HEK293 (cell line): ENCODE data around the gene CARD11.

Source experiments
- CTCF ChIA-PET: fragments of 350-600 bp; formaldehyde crosslinking; extraction: SDS; loops from one replicate; lab custom pipeline; 2021; ENCODE audit warnings: antibody characterized with exemption; lab: Yijun Ruan, JAX
- POLR2A ChIA-PET: fragments of 300-600 bp; formaldehyde crosslinking; extraction: SDS; loops from one replicate; lab custom pipeline; 2020; ENCODE audit warnings: antibody characterized with exemption, inconsistent platforms; lab: Yijun Ruan, JAX
- H3K27ac ChIP-seq: fragments of 200-500 bp; sonication (Bioruptor generic); 2 replicates; pipeline ENCODE4 v1.5.1; 2014; ENCODE audit warnings: low read depth, low read length, control low read depth, inconsistent platforms; ENCODE audit errors: extremely low read depth
- H3K36me3 ChIP-seq, 2 experiments: fragments of 200-500 bp in 1 of 2; sonication (Bioruptor generic) in 1 of 2; 1 replicate in 1 of 2; 2 replicates in 1 of 2; pipeline ENCODE4 v1.5.1; 2014 to 2017; ENCODE audit warnings: inconsistent platforms in 2 of 2, low read length in 2 of 2; ENCODE audit not compliant: control insufficient read depth in 2 of 2, insufficient read depth in 1 of 2
- H3K4me1 ChIP-seq: fragments of 200-500 bp; sonication (Bioruptor generic); 2 replicates; pipeline ENCODE4 v1.5.1; 2014; ENCODE audit warnings: mild to moderate bottlenecking, low read length, inconsistent platforms; ENCODE audit not compliant: control insufficient read depth, insufficient read depth
- H3K4me3 ChIP-seq: 2 replicates; pipeline ENCODE4 v1.5.1; 2011; ENCODE audit warnings: low read depth, mild to moderate bottlenecking, control low read depth, low read length, moderate library complexity
- H3K9me3 ChIP-seq: fragments of 200-500 bp; sonication (Bioruptor generic); 2 replicates; pipeline ENCODE4 v1.5.1; 2014; ENCODE audit warnings: low read depth, low read length, inconsistent platforms; ENCODE audit not compliant: control insufficient read depth, insufficient read depth
- GLIS2 ChIP-seq: fragments of 450-650 bp; formaldehyde crosslinking; IDR thresholded peaks from 2 replicates; pipeline ENCODE4 v1.5.1; 2016; ENCODE audit warnings: missing biosample characterization, missing genetic modification characterization
- SCRT1 ChIP-seq: fragments of 450-650 bp; formaldehyde crosslinking; IDR thresholded peaks from 2 replicates; pipeline ENCODE4 v1.5.1; 2016; ENCODE audit warnings: missing biosample characterization, missing genetic modification characterization, borderline replicate concordance
- YY2 ChIP-seq: fragments of 450-650 bp; formaldehyde crosslinking; IDR thresholded peaks from 2 replicates; pipeline ENCODE4 v1.5.1; 2016; ENCODE audit warnings: missing biosample characterization, missing genetic modification characterization
- ZNF114 ChIP-seq: fragments of 450-650 bp; formaldehyde crosslinking; IDR thresholded peaks from 2 replicates; pipeline ENCODE4 v1.5.0; 2017; ENCODE audit warnings: missing biosample characterization, missing genetic modification characterization
- ZNF140 ChIP-seq: fragments of 450-650 bp; formaldehyde crosslinking; IDR thresholded peaks from 2 replicates; pipeline ENCODE4 v1.5.1; 2016; ENCODE audit warnings: missing biosample characterization, missing genetic modification characterization
- ZNF2 ChIP-seq: fragments of 450-650 bp; formaldehyde crosslinking; IDR thresholded peaks from 2 replicates; pipeline ENCODE4 v1.5.1; 2016; ENCODE audit warnings: missing biosample characterization, missing genetic modification characterization
- ZNF335 ChIP-seq: fragments of 450-650 bp; formaldehyde crosslinking; conservative IDR thresholded peaks from 2 replicates; pipeline ENCODE4 v1.5.1; 2016; ENCODE audit warnings: missing biosample characterization, missing genetic modification characterization
- ZNF416 ChIP-seq: fragments of 450-650 bp; formaldehyde crosslinking; IDR thresholded peaks from 2 replicates; pipeline ENCODE4 v1.5.1; 2016; ENCODE audit warnings: missing biosample characterization, missing genetic modification characterization
- ZNF48 ChIP-seq: fragments of 450-650 bp; formaldehyde crosslinking; IDR thresholded peaks from 2 replicates; pipeline ENCODE4 v1.5.1; 2016; ENCODE audit warnings: missing biosample characterization, missing genetic modification characterization
- ZNF571 ChIP-seq: fragments of 450-650 bp; formaldehyde crosslinking; IDR thresholded peaks from 2 replicates; pipeline ENCODE4 v1.5.0; 2017; ENCODE audit warnings: missing biosample characterization, missing genetic modification characterization
- ZNF626 ChIP-seq: fragments of 450-650 bp; sonication (Bioruptor Pico); formaldehyde crosslinking; IDR thresholded peaks from 2 replicates; pipeline ENCODE4 v1.5.1; 2018; ENCODE audit warnings: missing biosample characterization, missing genetic modification characterization, inconsistent platforms
- ZNF654 ChIP-seq: fragments of 450-650 bp; formaldehyde crosslinking; IDR thresholded peaks from 2 replicates; pipeline ENCODE4 v1.5.1; 2016; ENCODE audit warnings: low read depth, missing biosample characterization, missing genetic modification characterization
- TF ChIP-seq, protein P1 (sequence below): fragments of 450-650 bp; formaldehyde crosslinking; IDR thresholded peaks from 2 replicates; pipeline ENCODE4 v1.5.1; 2017; ENCODE audit warnings: missing biosample characterization, missing genetic modification characterization
- TF ChIP-seq, protein P2 (sequence below): fragments of 450-650 bp; formaldehyde crosslinking; IDR thresholded peaks from 2 replicates; pipeline ENCODE4 v1.5.1; 2016; ENCODE audit warnings: missing biosample characterization, missing genetic modification characterization
- TF ChIP-seq, protein P3 (sequence below): fragments of 450-650 bp; formaldehyde crosslinking; IDR thresholded peaks from 2 replicates; pipeline ENCODE4 v1.5.1; 2016; ENCODE audit warnings: missing biosample characterization, missing genetic modification characterization
- TF ChIP-seq, protein P4 (sequence below): fragments of 450-650 bp; formaldehyde crosslinking; IDR thresholded peaks from 2 replicates; pipeline ENCODE4 v1.5.1; 2016; ENCODE audit warnings: missing biosample characterization, missing genetic modification characterization

CARD11 gene

DNA sequence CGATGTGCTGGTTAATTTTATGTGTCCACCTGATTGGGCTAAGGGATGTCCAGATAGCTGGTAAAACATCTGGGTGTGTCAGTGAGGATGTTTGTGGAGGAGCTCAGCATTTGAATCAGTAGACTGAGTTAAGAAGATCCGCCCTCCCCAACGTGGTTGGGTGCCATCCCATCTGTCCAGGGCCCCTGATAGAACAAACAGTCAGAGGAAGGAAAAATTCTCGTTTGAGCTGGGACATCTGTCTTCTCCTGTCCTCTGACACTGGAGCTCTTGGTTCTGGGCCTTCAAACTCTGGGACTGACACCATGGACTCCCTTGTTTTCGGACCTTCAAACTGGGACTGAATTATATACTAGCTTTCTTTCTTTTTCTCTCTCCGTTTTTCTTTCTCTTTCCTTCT lies 59.6 kb downstream of the CARD11 start:
- H3K4me3 ChIP-seq = no peak overlapping the region
- no peaks in the 10 kb centered on the region for H3K36me3 ChIP-seq
- POLR2A ChIA-PET = no interaction called here
- TF ChIP-seq ZNF48 = no peak
- TF ChIP-seq ZNF571 (tag by site-specific recombination) = no peak
- TF ChIP-seq ZNF2 (tag by site-specific recombination) = no peak
- TF ChIP-seq, protein P1, sequence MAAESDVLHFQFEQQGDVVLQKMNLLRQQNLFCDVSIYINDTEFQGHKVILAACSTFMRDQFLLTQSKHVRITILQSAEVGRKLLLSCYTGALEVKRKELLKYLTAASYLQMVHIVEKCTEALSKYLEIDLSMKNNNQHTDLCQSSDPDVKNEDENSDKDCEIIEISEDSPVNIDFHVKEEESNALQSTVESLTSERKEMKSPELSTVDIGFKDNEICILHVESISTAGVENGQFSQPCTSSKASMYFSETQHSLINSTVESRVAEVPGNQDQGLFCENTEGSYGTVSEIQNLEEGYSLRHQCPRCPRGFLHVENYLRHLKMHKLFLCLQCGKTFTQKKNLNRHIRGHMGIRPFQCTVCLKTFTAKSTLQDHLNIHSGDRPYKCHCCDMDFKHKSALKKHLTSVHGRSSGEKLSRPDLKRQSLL (tag by site-specific recombination) = no peak
- no peak for TF ChIP-seq YY2 (tag by site-specific recombination)
- no peak for TF ChIP-seq ZNF114
- H3K4me1 ChIP-seq = no peaks in the 10 kb centered on the region
- CTCF ChIA-PET = interaction anchor here (1.3 kb wide), 1 partner anchor 11 kb away, joined by 3 read pairs; no protein-coding TSS in a partner anchor
- H3K27ac ChIP-seq = no peak overlapping the region
- no peaks in the 10 kb centered on the region for H3K9me3 ChIP-seq

DNA sequence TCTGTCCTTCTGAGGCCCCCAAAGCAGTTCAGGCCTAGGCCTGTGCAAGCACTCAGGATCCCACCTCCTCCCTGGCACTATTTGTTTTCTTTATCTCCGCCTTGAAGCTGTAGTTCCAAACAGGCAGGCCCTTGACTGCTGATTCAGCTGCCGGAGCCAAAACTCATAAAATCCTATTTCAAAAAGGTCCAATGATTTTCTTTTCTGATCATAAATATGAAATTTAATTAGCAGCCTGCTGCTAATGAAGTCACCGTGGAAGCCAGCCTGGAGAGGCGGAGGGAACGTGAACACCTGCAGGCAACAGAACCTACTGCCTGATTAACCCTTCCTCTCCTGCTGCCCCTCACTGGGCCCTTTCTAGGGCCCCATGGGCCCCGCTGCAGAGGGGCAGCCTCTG lies 60.1 kb downstream of the CARD11 start:
- POLR2A ChIA-PET = no interaction called here
- Histone ChIP-seq H3K36me3 (no peaks in the 10 kb centered on the region), H3K9me3 (no peaks in the 10 kb centered on the region), H3K4me3 (no peak overlapping the region), H3K27ac (no peak overlapping the region), H3K4me1 (no peaks in the 10 kb centered on the region)
- no peak for TF ChIP-seq ZNF140 (tag by site-specific recombination)
- TF ChIP-seq ZNF335 = peak; percentile 35; the same call in 1 of the 2 replicates
- CTCF ChIA-PET = interaction anchor here (1.3 kb wide), 1 partner anchor 10 kb away, joined by 3 read pairs; no protein-coding TSS in a partner anchor

DNA sequence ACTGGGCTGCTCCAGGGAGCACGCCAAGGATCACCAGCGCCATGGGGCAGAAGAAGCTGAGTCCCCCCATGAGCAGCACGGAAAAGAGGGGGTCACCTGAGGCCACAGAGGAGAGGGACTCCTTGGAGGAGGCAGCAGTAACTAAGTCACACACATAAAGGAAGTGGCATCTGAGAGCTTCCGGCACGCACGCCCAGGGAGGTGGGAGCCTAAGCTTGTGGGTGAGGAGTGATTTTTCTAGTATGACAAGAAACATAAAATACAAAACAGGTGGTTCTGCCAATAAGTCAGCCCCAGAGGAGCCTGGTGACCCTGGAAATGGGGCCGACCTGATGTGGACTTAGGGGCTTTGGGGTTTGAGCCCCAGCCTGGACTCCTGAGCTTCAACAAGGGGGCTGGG lies 60.8 kb downstream of the CARD11 start:
- CTCF ChIA-PET = no interaction called here
- Histone ChIP-seq H3K4me1 (no peaks in the 10 kb centered on the region), H3K4me3 (no peak overlapping the region), H3K27ac (no peak overlapping the region), H3K9me3 (no peaks in the 10 kb centered on the region), H3K36me3 (no peaks in the 10 kb centered on the region)
- POLR2A ChIA-PET = no interaction called here
- TF ChIP-seq ZNF654 (tag by site-specific recombination) (no peak), ZNF416 (tag by site-specific recombination) (no peak), ZNF626 (tag by site-specific recombination) (no peak), GLIS2 (tag by site-specific recombination) (no peak)
- TF ChIP-seq, protein P2, sequence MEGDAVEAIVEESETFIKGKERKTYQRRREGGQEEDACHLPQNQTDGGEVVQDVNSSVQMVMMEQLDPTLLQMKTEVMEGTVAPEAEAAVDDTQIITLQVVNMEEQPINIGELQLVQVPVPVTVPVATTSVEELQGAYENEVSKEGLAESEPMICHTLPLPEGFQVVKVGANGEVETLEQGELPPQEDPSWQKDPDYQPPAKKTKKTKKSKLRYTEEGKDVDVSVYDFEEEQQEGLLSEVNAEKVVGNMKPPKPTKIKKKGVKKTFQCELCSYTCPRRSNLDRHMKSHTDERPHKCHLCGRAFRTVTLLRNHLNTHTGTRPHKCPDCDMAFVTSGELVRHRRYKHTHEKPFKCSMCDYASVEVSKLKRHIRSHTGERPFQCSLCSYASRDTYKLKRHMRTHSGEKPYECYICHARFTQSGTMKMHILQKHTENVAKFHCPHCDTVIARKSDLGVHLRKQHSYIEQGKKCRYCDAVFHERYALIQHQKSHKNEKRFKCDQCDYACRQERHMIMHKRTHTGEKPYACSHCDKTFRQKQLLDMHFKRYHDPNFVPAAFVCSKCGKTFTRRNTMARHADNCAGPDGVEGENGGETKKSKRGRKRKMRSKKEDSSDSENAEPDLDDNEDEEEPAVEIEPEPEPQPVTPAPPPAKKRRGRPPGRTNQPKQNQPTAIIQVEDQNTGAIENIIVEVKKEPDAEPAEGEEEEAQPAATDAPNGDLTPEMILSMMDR (tag by site-specific recombination) = no peak

DNA sequence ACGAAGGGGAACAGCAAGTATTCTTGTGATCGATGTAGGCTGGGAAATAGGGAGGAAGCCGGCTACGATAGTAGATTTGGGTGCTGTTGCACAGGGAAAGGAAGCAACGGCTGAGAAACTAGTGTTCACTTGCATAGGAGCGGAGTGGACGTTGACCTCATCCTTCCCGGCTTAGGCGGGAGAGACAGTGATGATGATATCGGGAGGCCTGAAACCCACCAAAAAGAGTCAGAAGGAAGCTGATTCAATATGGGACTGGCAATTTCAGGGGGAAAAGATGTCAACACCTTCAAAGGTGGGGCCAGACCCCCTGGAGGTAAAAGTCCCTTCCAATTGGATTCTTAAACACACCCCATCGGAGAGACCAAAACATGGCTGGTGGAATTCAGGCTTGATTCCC lies 61.3 kb downstream of the CARD11 start:
- CTCF ChIA-PET = no interaction called here
- TF ChIP-seq SCRT1 (tag by site-specific recombination) (no peak), GLIS2 (tag by site-specific recombination) (no peak)
- TF ChIP-seq, protein P3, sequence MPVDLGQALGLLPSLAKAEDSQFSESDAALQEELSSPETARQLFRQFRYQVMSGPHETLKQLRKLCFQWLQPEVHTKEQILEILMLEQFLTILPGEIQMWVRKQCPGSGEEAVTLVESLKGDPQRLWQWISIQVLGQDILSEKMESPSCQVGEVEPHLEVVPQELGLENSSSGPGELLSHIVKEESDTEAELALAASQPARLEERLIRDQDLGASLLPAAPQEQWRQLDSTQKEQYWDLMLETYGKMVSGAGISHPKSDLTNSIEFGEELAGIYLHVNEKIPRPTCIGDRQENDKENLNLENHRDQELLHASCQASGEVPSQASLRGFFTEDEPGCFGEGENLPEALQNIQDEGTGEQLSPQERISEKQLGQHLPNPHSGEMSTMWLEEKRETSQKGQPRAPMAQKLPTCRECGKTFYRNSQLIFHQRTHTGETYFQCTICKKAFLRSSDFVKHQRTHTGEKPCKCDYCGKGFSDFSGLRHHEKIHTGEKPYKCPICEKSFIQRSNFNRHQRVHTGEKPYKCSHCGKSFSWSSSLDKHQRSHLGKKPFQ = no peak
- TF ChIP-seq, protein P4, sequence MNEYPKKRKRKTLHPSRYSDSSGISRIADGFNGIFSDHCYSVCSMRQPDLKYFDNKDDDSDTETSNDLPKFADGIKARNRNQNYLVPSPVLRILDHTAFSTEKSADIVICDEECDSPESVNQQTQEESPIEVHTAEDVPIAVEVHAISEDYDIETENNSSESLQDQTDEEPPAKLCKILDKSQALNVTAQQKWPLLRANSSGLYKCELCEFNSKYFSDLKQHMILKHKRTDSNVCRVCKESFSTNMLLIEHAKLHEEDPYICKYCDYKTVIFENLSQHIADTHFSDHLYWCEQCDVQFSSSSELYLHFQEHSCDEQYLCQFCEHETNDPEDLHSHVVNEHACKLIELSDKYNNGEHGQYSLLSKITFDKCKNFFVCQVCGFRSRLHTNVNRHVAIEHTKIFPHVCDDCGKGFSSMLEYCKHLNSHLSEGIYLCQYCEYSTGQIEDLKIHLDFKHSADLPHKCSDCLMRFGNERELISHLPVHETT (tag by site-specific recombination) = no peak

More for the DNA sequence above, 61.3 kb downstream of the CARD11 start:
- Histone ChIP-seq H3K36me3 (no peaks in the 10 kb centered on the region), H3K4me3 (no peak overlapping the region), H3K27ac (no peak overlapping the region), H3K4me1 (no peaks in the 10 kb centered on the region), H3K9me3 (no peaks in the 10 kb centered on the region)
- POLR2A ChIA-PET = no interaction called here
